Ovary (tissue), 3 donors: ENCODE results near the gene RALGPS1.

ENCODE experiments used
- CTCF ChIP-seq, 3 donors: fragments of 450-650 bp in 2 of 3; fragments of 200-600 bp in 1 of 3; IDR thresholded peaks; one replicate each; pipeline versions ENCODE4 v1.5.1 to v1.8.0; 2016 to 2022; ENCODE audit warnings: antibody characterized with exemption in 3 of 3, mild to moderate bottlenecking in 1 of 3
- POLR2A ChIP-seq: fragments of 450-650 bp; IDR thresholded peaks from one replicate; pipeline ENCODE4 v1.6.1; 2017; ENCODE audit warnings: antibody characterized with exemption, mild to moderate bottlenecking, moderate library complexity
- donor health status: DM: no; HTN: no; CAD: no.

GRCh38 chr9:127207734-127208410 lies 293.3 kb downstream of the RALGPS1 start:
- TF ChIP-seq CTCF (IDR thresholded peaks at IDR 0.05), result no peak
- TF ChIP-seq POLR2A, result no peak
